IMR-90 (cell line): ENCODE results near the gene FNDC1. TPM values are rescaled to one million over a fixed set of nuclear protein-coding genes. Genes with fewer than 3 reads are reported as not detected.

Experiments used
- ATAC-seq: fragments of 200-7000 bp; cut with Tn5 transposase; 2 replicates; pipeline ENCODE4 v1.9.1; 2020; ENCODE audit warnings: low read depth, mild to moderate bottlenecking, moderate library complexity
- BruUV-seq: library from RNA; stranded (reverse); fragments of 400-500 nt; replicated peaks from 2 replicates; lab custom pipeline; 2021; lab: Mats Ljungman, UMichigan
- CTCF ChIA-PET: fragments of 300-600 bp; formaldehyde crosslinking; extraction: SDS; loops from one replicate; lab custom pipeline; 2021; ENCODE audit warnings: antibody characterized with exemption; lab: Yijun Ruan, JAX
- POLR2A ChIA-PET: fragments of 300-600 bp; sonication (Branson Sonifier 250); formaldehyde crosslinking; loops from one replicate; lab custom pipeline; 2022; ENCODE audit warnings: antibody characterized with exemption; ENCODE audit not compliant: unreplicated experiment; lab: Charles Lee
- DNase-seq: peaks from one replicate; pipeline ENCODE4 v3.0.0; 2013
- H2AFZ ChIP-seq: replicated peaks from 2 replicates; pipeline ENCODE3; 2013; ENCODE audit warnings: low read length, mild to moderate bottlenecking; ENCODE audit not compliant: poor library complexity
- H2AK5ac ChIP-seq: 2 replicates; pipeline ENCODE4 v1.6.1; 2013; ENCODE audit warnings: low read depth, low read length, inconsistent platforms
- H2AK9ac ChIP-seq: replicated peaks from 2 replicates; pipeline ENCODE3; 2013; ENCODE audit warnings: mild to moderate bottlenecking, low read depth, low read length, moderate library complexity; ENCODE audit not compliant: poor library complexity
- H2BK120ac ChIP-seq: 2 replicates; pipeline ENCODE4 v1.6.1; 2013; ENCODE audit warnings: low read depth, low read length, inconsistent platforms
- H2BK15ac ChIP-seq: 3 replicates; pipeline ENCODE4 v1.6.1; 2013; ENCODE audit warnings: low read depth, low read length, inconsistent platforms
- H2BK20ac ChIP-seq: 2 replicates; pipeline ENCODE4 v1.6.1; 2013; ENCODE audit warnings: low read depth, mild to moderate bottlenecking, inconsistent platforms, low read length, moderate library complexity
- H2BK5ac ChIP-seq: 2 replicates; pipeline ENCODE4 v1.6.1; 2013; ENCODE audit warnings: mild to moderate bottlenecking, low read depth, low read length, inconsistent platforms; ENCODE audit not compliant: poor library complexity, severe bottlenecking
- H3K14ac ChIP-seq: replicated peaks from 2 replicates; pipeline ENCODE4 v1.6.1; 2013; ENCODE audit warnings: low read depth, low read length, inconsistent platforms
- H3K18ac ChIP-seq: 2 replicates; pipeline ENCODE4 v1.6.1; 2013; ENCODE audit warnings: low read depth, low read length, control low read depth
- H3K23ac ChIP-seq: 2 replicates; pipeline ENCODE4 v1.6.1; 2013; ENCODE audit warnings: low read depth, low read length, inconsistent platforms
- H3K27ac ChIP-seq: 2 replicates; pipeline ENCODE4 v1.5.1; 2013; ENCODE audit warnings: mild to moderate bottlenecking, control low read depth, low read length; ENCODE audit not compliant: insufficient read depth
- H3K27me3 ChIP-seq: 2 replicates; pipeline ENCODE4 v1.6.1; 2013; ENCODE audit warnings: low read length; ENCODE audit not compliant: control insufficient read depth, insufficient read depth
- H3K36me3 ChIP-seq: 2 replicates; pipeline ENCODE4 v1.6.1; 2013; ENCODE audit warnings: low read length, mixed read lengths; ENCODE audit not compliant: control insufficient read depth, insufficient read depth
- H3K4ac ChIP-seq: 2 replicates; pipeline ENCODE4 v1.6.1; 2013; ENCODE audit warnings: low read depth, low read length, inconsistent platforms
- H3K4me1 ChIP-seq: 2 replicates; pipeline ENCODE4 v1.6.1; 2013; ENCODE audit warnings: low read length, mixed read lengths; ENCODE audit not compliant: control insufficient read depth, insufficient read depth
- H3K4me2 ChIP-seq: 2 replicates; pipeline ENCODE4 v1.6.1; 2013; ENCODE audit warnings: low read depth, mild to moderate bottlenecking, control low read depth, low read length, moderate library complexity
- H3K4me3 ChIP-seq: 2 replicates; pipeline ENCODE4 v1.5.1; 2013; ENCODE audit warnings: low read depth, mild to moderate bottlenecking, control low read depth, low read length, moderate library complexity; ENCODE audit not compliant: insufficient read depth
- H3K56ac ChIP-seq: 2 replicates; pipeline ENCODE4 v1.6.1; 2013; ENCODE audit warnings: low read length, inconsistent platforms; ENCODE audit not compliant: insufficient read depth; ENCODE audit errors: extremely low read depth
- H3K79me1 ChIP-seq, 2 experiments: 2 replicates each; pipeline ENCODE4 v1.6.1; 2013; ENCODE audit warnings: low read length in 2 of 2, inconsistent platforms in 1 of 2, low read depth in 1 of 2
- H3K9ac ChIP-seq: 2 replicates; pipeline ENCODE4 v1.6.1; 2013; ENCODE audit warnings: low read depth, low read length, control low read depth
- H3K9me1 ChIP-seq: 2 replicates; pipeline ENCODE4 v1.6.1; 2013; ENCODE audit warnings: low read length, inconsistent platforms; ENCODE audit not compliant: insufficient read depth
- H3K9me3 ChIP-seq: 2 replicates; pipeline ENCODE4 v1.6.1; 2013; ENCODE audit warnings: low read length; ENCODE audit not compliant: control insufficient read depth, insufficient read depth
- H4K20me1 ChIP-seq: 2 replicates; pipeline ENCODE4 v1.6.1; 2013; ENCODE audit warnings: low read length, inconsistent platforms; ENCODE audit not compliant: insufficient read depth
- H4K5ac ChIP-seq: 2 replicates; pipeline ENCODE4 v1.6.1; 2013; ENCODE audit warnings: mild to moderate bottlenecking, low read depth, low read length, control low read depth
- H4K8ac ChIP-seq, 2 experiments: 2 replicates each; pipeline ENCODE4 v1.6.1; 2013; ENCODE audit warnings: low read depth in 2 of 2, low read length in 2 of 2, control low read depth in 1 of 2, inconsistent platforms in 1 of 2
- H4K91ac ChIP-seq: 2 replicates; pipeline ENCODE4 v1.6.1; 2013; ENCODE audit warnings: low read depth, low read length, inconsistent platforms; ENCODE audit not compliant: insufficient read depth
- CHD1 ChIP-seq: IDR thresholded peaks from 2 replicates; pipeline ENCODE4 v1.6.1; 2012; ENCODE audit warnings: low read depth, low read length, improper control_type of control experiment
- CTCF ChIP-seq: conservative IDR thresholded peaks from 2 replicates; pipeline ENCODE4 v1.5.1; 2012; ENCODE audit warnings: mild to moderate bottlenecking, low read depth, low read length, improper control_type of control experiment
- FOS ChIP-seq: fragments of 150-350 bp; IDR thresholded peaks from 2 replicates; pipeline ENCODE4 v1.6.1; 2016; ENCODE audit warnings: low read depth, low read length
- MAFK ChIP-seq: IDR thresholded peaks from 2 replicates; pipeline ENCODE4 v1.6.1; 2012; ENCODE audit warnings: low read depth, low read length, improper control_type of control experiment
- MAZ ChIP-seq: IDR thresholded peaks from 2 replicates; pipeline ENCODE4 v1.6.1; 2012; ENCODE audit warnings: low read depth, mild to moderate bottlenecking, low read length, improper control_type of control experiment, moderate library complexity, borderline replicate concordance
- MXI1 ChIP-seq: IDR thresholded peaks from 2 replicates; pipeline ENCODE4 v1.6.1; 2012; ENCODE audit warnings: low read depth, mild to moderate bottlenecking, low read length, moderate library complexity, borderline replicate concordance
- RAD21 ChIP-seq: IDR thresholded peaks from 2 replicates; pipeline ENCODE4 v1.6.1; 2012; ENCODE audit warnings: low read length, improper control_type of control experiment
- SMC3 ChIP-seq: fragments of 150-350 bp; IDR thresholded peaks from 2 replicates; pipeline ENCODE4 v1.6.1; 2016; ENCODE audit warnings: low read depth, mild to moderate bottlenecking, antibody characterized with exemption, low read length, moderate library complexity
- WGBS, 2 experiments: methylation state at CpG; one replicate each; pipeline versions ENCODE4 v1.1.5 to v1.1.7; 2013; ENCODE audit warnings: missing lambda C conversion rate in 2 of 2; ENCODE audit not compliant: insufficient read length in 1 of 2; ENCODE audit errors: extremely low coverage in 2 of 2; 5-methylcytosine and 5-hydroxymethylcytosine counted together
- dilution Hi-C: fragments of 300-500 bp; cut with HindIII; formaldehyde crosslinking; loops from one replicate; pipeline ENCODE4 v1.14.3; 2018; ENCODE audit warnings: low sequenced_read_pairs; ENCODE audit not compliant: unreplicated experiment
- in situ Hi-C: fragments of 300-500 bp; cut with MboI; formaldehyde crosslinking; loops from 3 replicates; pipeline ENCODE4 v1.14.3; 2019; ENCODE audit warnings: low sequenced_read_pairs, inconsistent platforms, mixed read lengths
- intact Hi-C: fragments of 100-400 bp; cut with micrococcal nuclease; formaldehyde crosslinking; loops from 2 replicates; pipeline ENCODE4 v1.10.0; 2022
- polyA plus RNA-seq, 3 experiments: library from polyadenylated mRNA; depleted of rRNA; stranded (reverse); fragments of >200 nt; gene quantifications; 2 replicates each; pipeline ENCODE4 v1.2.3, GENCODE V29; 2012; ENCODE audit warnings: low replicate concordance in 1 of 3
- total RNA-seq: library from RNA; depleted of rRNA; stranded (reverse); fragments of >200 nt; gene quantifications from 2 replicates; pipeline ENCODE4 v1.2.3, GENCODE V29; 2012

Gene FNDC1
- total and polyA plus RNA-seq, 2 of the 4 experiments (the other 2 are of a cell fraction): 0.03 TPM; not detected in 1

GRCh38 chr6:159307246-159307790 lies 138.1 kb downstream of the FNDC1 start:
- no peak overlapping the region for H3K9ac ChIP-seq
- no peak overlapping the region for H3K4ac ChIP-seq
- no peak overlapping the region for H3K4me3 ChIP-seq
- POLR2A ChIA-PET: no interaction called here
- no peak overlapping the region for H2AK5ac ChIP-seq
- in situ Hi-C loops: no loop called here
- intact Hi-C loops: no loop called here
- no peak for ATAC-seq
- no peaks in the 10 kb centered on the region for H3K27me3 ChIP-seq
- no peak overlapping the region for H3K4me2 ChIP-seq
- no peaks in the 10 kb centered on the region for H3K4me1 ChIP-seq
- H2BK20ac ChIP-seq: no peak overlapping the region
- H3K56ac ChIP-seq: no peak overlapping the region
- CTCF ChIA-PET: no interaction called here
- H2BK120ac ChIP-seq: no peak overlapping the region
- no peak overlapping the region for H4K91ac ChIP-seq
- H3K9me1 ChIP-seq: no peaks in the 10 kb centered on the region
- no peak overlapping the region for H4K5ac ChIP-seq
- no CpG with 5 or more reads among the region's 2 CpGs for WGBS, 2 experiments
- H2BK15ac ChIP-seq: no peak overlapping the region
- no peak overlapping the region for H2AFZ ChIP-seq
- H3K27ac ChIP-seq: no peak overlapping the region
- H3K18ac ChIP-seq: no peak overlapping the region
- H4K8ac ChIP-seq: no peak overlapping the region
- H4K20me1 ChIP-seq: no peaks in the 10 kb centered on the region
- no peaks in the 10 kb centered on the region for H3K36me3 ChIP-seq
- no peaks in the 10 kb centered on the region for H3K79me1 ChIP-seq
- DNase-seq: no peak
- no peaks in the 10 kb centered on the region; the same call in 1 of the 2 replicates for H3K9me3 ChIP-seq
- no peak overlapping the region for H2BK5ac ChIP-seq
- no peak for TF ChIP-seq CHD1
- TF ChIP-seq SMC3: no peak
- no peak for TF ChIP-seq MAZ
- no peak for TF ChIP-seq FOS
- TF ChIP-seq MXI1: no peak
- TF ChIP-seq CTCF: no peak
- no peak for TF ChIP-seq RAD21
- no peak for TF ChIP-seq MAFK
- H3K23ac ChIP-seq: no peak overlapping the region
- no peak overlapping the region for H2AK9ac ChIP-seq
- dilution Hi-C loops: no loop called here
- BruUV-seq: no TSS peak
- no peak overlapping the region for H3K14ac ChIP-seq
